Measurements from ENCODE around the gene FILIP1.

FILIP1 gene

DNA sequence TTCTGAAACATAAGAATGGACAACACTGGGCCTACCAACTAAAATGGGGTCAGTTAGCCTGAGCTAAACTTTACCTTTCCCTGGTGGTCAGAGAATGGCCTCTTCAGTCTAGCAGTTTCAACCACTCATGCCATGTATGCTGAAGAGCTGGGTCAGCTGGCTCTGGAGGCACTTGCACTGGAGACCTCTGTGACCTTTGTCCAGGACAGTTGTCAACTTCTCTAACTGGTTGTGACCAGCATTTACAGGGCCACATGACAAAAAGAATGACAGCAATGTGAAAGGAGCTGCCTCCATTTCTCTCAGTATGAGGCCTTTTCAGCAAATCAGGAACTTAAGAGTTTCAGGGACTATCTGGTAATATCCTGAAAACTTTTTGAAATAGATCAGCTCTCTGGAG, 149.1 kb downstream of the FILIP1 start:
- H3K27me3 ChIP-seq (ENCODE audit: insufficient read depth, low read length, poor library complexity, severe bottlenecking): no peaks in the 10 kb centered on the region
- H3K4me3 ChIP-seq (ENCODE audit: low read length, poor library complexity, severe bottlenecking): no peak overlapping the region
- no peaks in the 10 kb centered on the region for H4K20me1 ChIP-seq (ENCODE audit: insufficient read depth, low read length, poor library complexity, severe bottlenecking)
- no peaks in the 10 kb centered on the region for H3F3A ChIP-seq (ENCODE audit: low read depth)
- H3K4me2 ChIP-seq (ENCODE audit: low read depth, low read length, poor library complexity, severe bottlenecking): no peak overlapping the region
- H3K9me3 ChIP-seq (ENCODE audit: insufficient read depth, low read depth, low read length): no peaks in the 10 kb centered on the region
- no peak overlapping the region for H3K9ac ChIP-seq (ENCODE audit: low read depth, low read length, poor library complexity, severe bottlenecking)
- no peaks in the 10 kb centered on the region for H3K4me1 ChIP-seq (ENCODE audit: insufficient read depth, low read length, poor library complexity, severe bottlenecking)
- TF ChIP-seq EZH2phosphoT487 (IDR thresholded peaks at IDR 0.05; ENCODE audit: borderline replicate concordance) (no peak), CTCF (conservative IDR thresholded peaks at IDR 0.05; ENCODE audit: low read length) (no peak)
- no peaks in the 10 kb centered on the region for H3K36me3 ChIP-seq (ENCODE audit: insufficient read depth, low read length)
- no peak overlapping the region for H2AFZ ChIP-seq (ENCODE audit: low read length)
- no peaks in the 10 kb centered on the region for H3K9me2 ChIP-seq (replicated peaks; ENCODE audit: low read depth, low read length)
- H3K79me2 ChIP-seq (ENCODE audit: insufficient read depth, low read length): no peaks in the 10 kb centered on the region

GRCh38 chr6:75344021-75344420, 149.6 kb downstream of the FILIP1 start:
- no peak overlapping the region for H3K4me3 ChIP-seq (ENCODE audit: low read length, poor library complexity, severe bottlenecking)
- no peak overlapping the region for H3K4me2 ChIP-seq (ENCODE audit: low read depth, low read length, poor library complexity, severe bottlenecking)
- H3K27me3 ChIP-seq (ENCODE audit: insufficient read depth, low read length, poor library complexity, severe bottlenecking): no peaks in the 10 kb centered on the region
- no peak overlapping the region for H3K9ac ChIP-seq (ENCODE audit: low read depth, low read length, poor library complexity, severe bottlenecking)
- H4K20me1 ChIP-seq (ENCODE audit: insufficient read depth, low read length, poor library complexity, severe bottlenecking): no peaks in the 10 kb centered on the region
- no peak for TF ChIP-seq EZH2phosphoT487 (IDR thresholded peaks at IDR 0.05; ENCODE audit: borderline replicate concordance)
- TF ChIP-seq CTCF (conservative IDR thresholded peaks at IDR 0.05; ENCODE audit: low read length): no peak
- no peaks in the 10 kb centered on the region for H3K9me3 ChIP-seq (ENCODE audit: insufficient read depth, low read depth, low read length)
- no peaks in the 10 kb centered on the region for H3K36me3 ChIP-seq (ENCODE audit: insufficient read depth, low read length)
- no peaks in the 10 kb centered on the region for H3F3A ChIP-seq (ENCODE audit: low read depth)
- H3K9me2 ChIP-seq (replicated peaks; ENCODE audit: low read depth, low read length): no peaks in the 10 kb centered on the region
- no peak overlapping the region for H2AFZ ChIP-seq (ENCODE audit: low read length)
- H3K79me2 ChIP-seq (ENCODE audit: insufficient read depth, low read length): no peaks in the 10 kb centered on the region
- no peaks in the 10 kb centered on the region for H3K4me1 ChIP-seq (ENCODE audit: insufficient read depth, low read length, poor library complexity, severe bottlenecking)

- Histone ChIP-seq H3K36me3 (ENCODE audit: insufficient read depth, low read length) (no peaks in the 10 kb centered on the region), H4K20me1 (ENCODE audit: insufficient read depth, low read length, poor library complexity, severe bottlenecking) (no peaks in the 10 kb centered on the region), H3K4me3 (ENCODE audit: low read length, poor library complexity, severe bottlenecking) (no peak overlapping the region), H3K79me2 (ENCODE audit: insufficient read depth, low read length) (no peaks in the 10 kb centered on the region), H3K4me1 (ENCODE audit: insufficient read depth, low read length, poor library complexity, severe bottlenecking) (no peaks in the 10 kb centered on the region), H3K4me2 (ENCODE audit: low read depth, low read length, poor library complexity, severe bottlenecking) (no peak overlapping the region), H3K9me3 (ENCODE audit: insufficient read depth, low read depth, low read length) (no peaks in the 10 kb centered on the region), H3K27me3 (ENCODE audit: insufficient read depth, low read length, poor library complexity, severe bottlenecking) (no peaks in the 10 kb centered on the region), H3K9ac (ENCODE audit: low read depth, low read length, poor library complexity, severe bottlenecking) (no peak overlapping the region), H3K9me2 (replicated peaks; ENCODE audit: low read depth, low read length) (no peaks in the 10 kb centered on the region), H3F3A (ENCODE audit: low read depth) (no peaks in the 10 kb centered on the region), H2AFZ (ENCODE audit: low read length) (0 out of 2 replicates have a peak overlapping the region, but pooled peaks have one; percentile 43)
- TF ChIP-seq CTCF (conservative IDR thresholded peaks at IDR 0.05; ENCODE audit: low read length) (no peak), EZH2phosphoT487 (IDR thresholded peaks at IDR 0.05; ENCODE audit: borderline replicate concordance) (no peak)
These were observed 155.6 kb downstream of the FILIP1 start for GRCh38 chr6:75337835-75338580.

Data from Loucy (cell line).